SU-DHL-6 (cell line): ENCODE data around the gene LGALS8.

Experiments used
- H2AFZ ChIP-seq: fragments of 200-600 bp; sonication (generic); 2 replicates; pipeline ENCODE4 v1.6.1; 2014; ENCODE audit warnings: low read depth, mild to moderate bottlenecking, moderate library complexity, mixed read lengths, antibody characterized with exemption, low read length; ENCODE audit not compliant: severe bottlenecking
- H3F3A ChIP-seq: fragments of 200-600 bp; shearing (Covaris generic); 2 replicates; pipeline ENCODE4 v1.6.0; 2016; ENCODE audit warnings: antibody characterized with exemption, mild to moderate bottlenecking; ENCODE audit not compliant: insufficient read depth
- H3K27ac ChIP-seq: fragments of 200-600 bp; sonication (generic); 2 replicates; pipeline ENCODE4 v1.5.1; 2016; ENCODE audit warnings: low read depth, mild to moderate bottlenecking, low read length, moderate library complexity, mixed read lengths
- H3K27me3 ChIP-seq: fragments of 200-600 bp; sonication (generic), shearing (Covaris generic); 2 replicates; pipeline ENCODE4 v1.6.0; 2014; ENCODE audit warnings: mild to moderate bottlenecking, low read length
- H3K36me3 ChIP-seq: fragments of 200-600 bp; sonication (generic); 2 replicates; pipeline ENCODE4 v1.6.1; 2014; ENCODE audit warnings: mild to moderate bottlenecking, low read length, mixed read lengths
- H3K4me2 ChIP-seq: fragments of 300-600, 200-600 bp; shearing (Covaris generic), sonication (generic); 2 replicates; pipeline ENCODE4 v1.6.0; 2014; ENCODE audit warnings: low read length, low read depth, mild to moderate bottlenecking; ENCODE audit not compliant: poor library complexity, severe bottlenecking
- H3K4me3 ChIP-seq: fragments of 200-600 bp; sonication (generic); 2 replicates; pipeline ENCODE4 v1.5.1; 2014; ENCODE audit warnings: antibody characterized with exemption, low read length, mild to moderate bottlenecking, mixed read lengths; ENCODE audit not compliant: insufficient read depth, poor library complexity, severe bottlenecking
- H3K79me2 ChIP-seq: fragments of 200-600 bp; sonication (generic); 2 replicates; pipeline ENCODE4 v1.6.1; 2014; ENCODE audit warnings: mild to moderate bottlenecking, low read length, moderate library complexity; ENCODE audit not compliant: insufficient read depth
- H3K9ac ChIP-seq: fragments of 200-600 bp; sonication (generic); 2 replicates; pipeline ENCODE4 v1.7.0; 2014; ENCODE audit warnings: mild to moderate bottlenecking, low read length
- H3K9me2 ChIP-seq: fragments of 200-600 bp; sonication (generic); replicated peaks from 2 replicates; pipeline ENCODE4 v1.6.1; 2014; ENCODE audit warnings: low read length; ENCODE audit not compliant: insufficient read depth
- H3K9me3 ChIP-seq: fragments of 200-600 bp; sonication (generic); 2 replicates; pipeline ENCODE4 v1.6.1; 2014; ENCODE audit warnings: low read length, mixed read lengths; ENCODE audit not compliant: insufficient read depth
- H4K20me1 ChIP-seq: fragments of 200-600 bp; sonication (generic); 2 replicates; pipeline ENCODE4 v1.6.1; 2014; ENCODE audit warnings: low read depth, mild to moderate bottlenecking, antibody characterized with exemption, low read length, moderate library complexity, mixed read lengths
- CTCF ChIP-seq: fragments of 200-600 bp; sonication (generic); IDR thresholded peaks from one replicate; pipeline ENCODE4 v1.5.1; 2017; ENCODE audit warnings: antibody characterized with exemption, mild to moderate bottlenecking, low read length, moderate library complexity; ENCODE audit not compliant: insufficient read depth, poor library complexity, severe bottlenecking
- EZH2phosphoT487 ChIP-seq: fragments of 200-600 bp; sonication (generic), shearing (Covaris generic); conservative IDR thresholded peaks from 2 replicates; pipeline ENCODE4 v1.6.1; 2018; ENCODE audit warnings: mild to moderate bottlenecking, antibody characterized with exemption, low read length, moderate library complexity, mixed read lengths

LGALS8 gene

GRCh38 chr1:236511735-236512418 lies 11.9 kb upstream of the LGALS8 start:
- no peak overlapping the region for H2AFZ ChIP-seq
- H3K4me3 ChIP-seq, result no peak overlapping the region
- no peaks in the 10 kb centered on the region for H3K79me2 ChIP-seq
- no peak overlapping the region for H3K4me2 ChIP-seq
- H3F3A ChIP-seq, result no peaks in the 10 kb centered on the region
- H4K20me1 ChIP-seq, result no peaks in the 10 kb centered on the region
- H3K9me2 ChIP-seq, result no peaks in the 10 kb centered on the region
- TF ChIP-seq CTCF (no peak), EZH2phosphoT487 (no peak)
- no peaks in the 10 kb centered on the region for H3K9me3 ChIP-seq
- no peak overlapping the region for H3K27ac ChIP-seq
- no peaks in the 10 kb centered on the region for H3K36me3 ChIP-seq
- H3K27me3 ChIP-seq, result no peaks in the 10 kb centered on the region
- no peak overlapping the region for H3K9ac ChIP-seq

- no peaks in the 10 kb centered on the region for H3F3A ChIP-seq
- H3K27ac ChIP-seq, result no peak overlapping the region
- H3K79me2 ChIP-seq, result no peaks in the 10 kb centered on the region
- H2AFZ ChIP-seq, result no peak overlapping the region
- TF ChIP-seq EZH2phosphoT487 (no peak), CTCF (no peak)
- no peak overlapping the region for H3K4me3 ChIP-seq
- no peaks in the 10 kb centered on the region for H3K9me3 ChIP-seq
- H3K36me3 ChIP-seq, result no peaks in the 10 kb centered on the region
- H4K20me1 ChIP-seq, result no peaks in the 10 kb centered on the region
- no peak overlapping the region for H3K9ac ChIP-seq
- no peaks in the 10 kb centered on the region for H3K27me3 ChIP-seq
- no peak overlapping the region for H3K4me2 ChIP-seq
- H3K9me2 ChIP-seq, result no peaks in the 10 kb centered on the region
These were observed 8.9 kb upstream of the LGALS8 start for GRCh38 chr1:236514703-236515442.

GRCh38 chr1:236515443-236515958 lies 8.3 kb upstream of the LGALS8 start:
- H3K9me3 ChIP-seq, result no peaks in the 10 kb centered on the region
- no peak overlapping the region for H3K27ac ChIP-seq
- no peaks in the 10 kb centered on the region for H3F3A ChIP-seq
- H3K9me2 ChIP-seq, result no peaks in the 10 kb centered on the region
- TF ChIP-seq CTCF (no peak), EZH2phosphoT487 (no peak)
- H4K20me1 ChIP-seq, result no peaks in the 10 kb centered on the region
- H2AFZ ChIP-seq, result no peak overlapping the region
- H3K4me3 ChIP-seq, result no peak overlapping the region
- no peak overlapping the region for H3K9ac ChIP-seq
- H3K4me2 ChIP-seq, result no peak overlapping the region
- no peaks in the 10 kb centered on the region for H3K79me2 ChIP-seq
- no peaks in the 10 kb centered on the region for H3K27me3 ChIP-seq
- H3K36me3 ChIP-seq, result no peaks in the 10 kb centered on the region
